Activated naive CD4-positive, alpha-beta T cell (primary cell): ENCODE results near the gene PCDH9.

Source experiments
- DNase-seq, 4 experiments: peaks; one replicate each; lab custom pipeline; 2025; lab: John Stamatoyannopoulos, UW

The PCDH9 gene

DNA sequence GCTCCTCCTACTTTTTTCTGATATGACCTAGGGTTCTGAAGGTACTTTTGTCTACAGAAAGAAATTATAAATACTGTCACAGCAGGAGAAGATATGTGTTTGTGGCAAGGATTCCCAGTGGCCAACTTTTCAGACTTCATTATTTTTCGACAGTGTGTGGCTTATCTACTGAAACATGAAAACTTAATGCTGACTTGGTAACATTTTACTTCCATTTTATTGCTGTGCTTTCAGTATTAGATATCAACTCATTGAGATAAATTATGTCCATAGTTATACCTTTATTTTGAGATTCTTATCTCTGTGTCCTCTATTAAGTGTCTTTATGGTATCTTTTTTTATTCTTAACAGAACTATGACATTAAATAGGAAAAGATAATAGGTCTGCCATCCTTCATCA, 700.0 kb downstream of the PCDH9 start:
- DNase-seq = no peak

DNA sequence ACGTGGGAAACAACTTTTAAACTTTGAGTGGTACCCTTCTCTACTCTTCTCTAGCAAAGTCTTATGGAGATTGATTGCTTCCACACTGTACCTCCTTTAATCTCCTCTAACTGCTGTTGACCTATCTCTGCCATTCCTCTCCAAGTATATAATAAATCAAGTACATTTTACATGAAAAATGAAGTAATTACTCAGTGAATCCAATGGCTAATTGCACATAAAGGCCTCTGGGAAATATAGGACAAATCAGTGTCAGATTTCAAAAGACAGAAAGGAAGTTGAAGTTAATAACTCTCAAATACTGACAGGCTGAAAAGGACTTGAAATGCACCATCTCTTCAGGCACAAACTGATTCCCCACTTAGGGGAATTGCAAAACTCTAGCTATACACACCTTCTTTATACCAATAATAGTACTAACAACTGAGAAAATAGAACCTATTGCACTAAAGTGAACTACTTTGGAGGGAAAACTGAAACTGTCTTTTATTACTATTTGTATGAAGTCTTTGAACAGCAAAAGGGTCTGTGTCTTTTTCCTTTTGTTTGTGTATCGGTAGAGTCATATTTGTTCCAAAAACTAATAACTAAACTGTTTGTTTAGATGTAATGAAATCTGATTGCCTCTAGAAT, 701.1 kb downstream of the PCDH9 start:
- DNase-seq = no peak

DNA sequence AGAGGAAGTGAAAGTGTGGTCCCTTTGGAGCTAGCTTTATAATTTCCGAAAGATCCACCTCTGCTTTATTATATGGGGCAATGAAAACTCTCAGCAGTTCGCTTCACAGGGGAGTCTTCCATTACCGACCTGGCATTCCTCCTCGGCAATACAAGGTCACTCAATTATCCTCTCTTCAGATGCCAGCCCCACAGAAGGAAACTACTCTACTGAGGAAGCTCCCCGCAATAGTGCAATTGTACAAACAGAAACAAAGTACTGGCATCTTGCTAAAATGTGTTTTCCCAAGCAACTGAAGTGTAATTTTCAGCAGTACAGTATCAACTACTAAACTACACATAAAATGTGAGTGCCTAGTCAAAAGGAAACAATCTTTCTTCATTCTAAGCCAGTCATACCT, 702.0 kb downstream of the PCDH9 start:
- no peak for DNase-seq

DNA sequence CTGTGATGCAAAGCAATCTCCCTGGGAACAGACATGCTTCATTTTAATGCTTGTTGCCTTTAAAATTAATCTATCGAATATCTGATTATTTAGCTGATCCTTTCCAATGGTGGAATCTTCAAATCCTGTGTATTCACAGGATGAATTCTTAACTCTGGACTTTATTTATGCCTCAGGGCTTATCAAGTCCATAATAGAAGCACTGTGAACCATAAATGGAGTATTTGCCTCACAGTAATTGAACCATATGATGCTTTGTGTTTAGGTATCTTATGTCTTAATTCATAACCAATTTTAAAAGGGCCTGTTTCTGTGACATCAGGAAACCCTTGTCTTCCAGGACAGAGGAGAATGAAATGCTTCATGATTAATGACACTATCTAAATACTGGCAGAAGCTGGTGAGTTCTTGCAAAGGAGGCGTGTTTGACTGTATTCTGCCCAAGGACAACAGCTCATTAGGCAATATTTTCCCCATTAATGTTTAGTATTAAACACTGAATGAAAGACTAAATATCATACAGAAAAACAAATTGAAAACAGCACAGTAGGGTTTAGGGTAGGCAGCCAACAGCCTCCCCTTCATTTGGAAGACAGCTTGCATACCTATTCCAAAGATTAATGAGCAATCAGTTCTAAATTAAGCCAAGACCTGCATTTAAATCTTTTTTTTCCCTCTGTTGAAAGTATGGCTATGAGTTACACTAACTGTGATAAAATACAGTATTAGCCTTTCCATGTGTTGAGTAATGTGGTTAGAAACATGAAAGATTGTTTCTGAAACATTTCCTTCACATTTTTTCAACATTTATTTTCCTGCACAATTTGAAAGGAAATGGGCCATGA, 709.4 kb downstream of the PCDH9 start:
- no peak for DNase-seq

DNA sequence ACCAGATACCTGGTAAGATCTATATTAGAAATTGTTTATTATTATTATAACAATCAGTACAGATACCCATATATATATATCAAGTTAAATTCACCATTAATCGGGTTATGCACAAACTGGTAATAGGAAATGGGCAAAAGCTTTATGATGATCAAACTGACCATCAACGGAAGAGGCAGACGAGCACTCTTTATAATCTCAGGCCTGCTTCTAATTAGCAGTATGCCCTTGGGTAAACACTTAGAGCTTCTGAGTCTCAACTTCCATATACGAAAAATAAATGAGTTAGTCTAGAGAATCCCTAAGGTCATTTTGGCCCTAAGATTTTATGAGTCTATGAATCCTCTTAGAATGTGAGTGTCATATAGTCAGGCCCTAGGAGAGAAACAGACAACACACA, 710.9 kb downstream of the PCDH9 start:
- no peak for DNase-seq

DNA sequence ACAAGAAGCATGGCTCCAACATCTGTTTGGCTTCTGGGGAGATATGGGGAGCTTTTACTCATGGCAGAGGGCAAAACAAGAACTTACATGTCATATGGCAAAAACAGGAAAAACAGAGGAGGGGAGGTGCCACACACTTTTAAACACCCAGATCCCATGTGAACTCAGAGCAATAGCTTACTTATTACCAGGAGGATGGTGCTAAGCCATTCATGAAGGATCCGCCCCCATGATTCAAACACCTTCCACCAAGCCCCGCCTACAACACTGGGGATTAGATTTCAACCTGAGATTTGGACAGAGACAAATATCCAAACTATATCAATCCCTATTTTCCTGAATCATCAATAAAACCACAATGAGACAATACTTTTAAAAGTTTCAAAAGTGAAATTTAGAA, 712.1 kb downstream of the PCDH9 start:
- DNase-seq = no peak

DNA sequence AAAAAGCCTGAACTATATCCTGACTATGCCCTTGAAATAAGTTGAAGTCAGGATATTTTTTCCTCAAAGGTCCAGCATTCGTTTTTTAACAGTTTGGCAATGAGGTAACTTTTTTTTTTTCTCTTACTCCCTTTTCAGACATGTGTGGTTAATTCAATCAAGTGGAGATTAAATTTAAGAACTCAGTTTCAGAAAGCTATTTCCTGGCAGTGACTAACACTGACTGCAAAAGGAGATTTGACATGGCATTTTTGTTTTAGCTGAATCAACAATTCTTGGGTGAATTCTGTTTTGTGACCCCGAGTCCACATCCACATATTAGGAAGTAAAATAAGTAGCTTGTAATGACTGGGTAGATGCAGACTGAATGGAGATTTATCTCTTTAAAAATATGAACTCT, 716.4 kb downstream of the PCDH9 start:
- no peak for DNase-seq

DNA sequence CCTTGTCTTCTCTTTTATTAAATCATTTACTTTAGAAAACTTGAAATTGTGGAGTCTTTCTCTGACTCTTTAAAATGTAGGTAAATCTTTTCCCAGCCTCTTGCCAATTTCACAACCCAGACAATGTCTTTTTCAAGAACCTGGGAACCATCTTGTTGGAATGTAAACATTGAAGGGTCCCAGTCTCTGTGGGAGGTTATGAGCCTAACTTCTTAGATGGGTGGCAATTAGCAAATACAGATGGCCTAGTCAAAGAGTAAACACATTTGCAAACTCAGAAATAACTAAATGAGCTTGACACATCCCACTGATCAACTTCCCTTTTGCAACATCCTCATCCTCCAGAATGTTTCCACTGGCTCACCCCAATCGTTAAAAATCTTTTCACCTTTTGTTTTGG, 721.0 kb downstream of the PCDH9 start:
- no peak for DNase-seq

DNA sequence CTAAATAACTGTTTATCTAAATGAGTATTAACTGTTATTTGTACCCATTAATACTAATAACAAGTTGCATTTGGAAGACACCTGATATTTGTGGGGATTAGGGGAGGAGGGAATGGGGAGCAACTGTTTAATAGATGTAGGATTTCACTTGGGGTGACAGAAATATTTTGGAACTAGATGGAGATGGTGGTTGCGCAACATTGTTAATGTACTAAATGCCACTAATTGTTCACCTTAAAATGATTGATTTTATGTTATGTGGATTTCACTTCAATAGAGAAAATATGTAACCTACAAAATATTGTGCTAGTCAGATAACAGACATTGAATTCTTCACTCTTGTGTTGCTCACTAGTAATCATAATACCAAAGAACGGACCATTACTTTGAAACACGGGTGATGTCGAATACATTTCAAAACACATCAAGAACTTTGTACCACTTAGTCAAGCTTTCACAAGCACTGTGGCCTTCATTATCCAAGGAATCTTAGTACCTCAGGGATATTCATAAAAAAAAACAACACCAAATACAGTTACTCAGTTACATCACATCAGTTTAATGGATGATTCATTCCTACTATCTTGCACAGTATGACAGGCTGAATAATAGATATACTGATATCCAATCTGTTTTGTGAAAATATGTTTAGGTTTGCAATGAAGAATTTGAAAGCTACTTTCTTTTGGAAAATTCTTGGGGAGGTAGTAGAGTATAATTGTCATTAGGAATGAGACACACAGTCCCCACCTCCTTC, 721.8 kb downstream of the PCDH9 start:
- DNase-seq = no peak

DNA sequence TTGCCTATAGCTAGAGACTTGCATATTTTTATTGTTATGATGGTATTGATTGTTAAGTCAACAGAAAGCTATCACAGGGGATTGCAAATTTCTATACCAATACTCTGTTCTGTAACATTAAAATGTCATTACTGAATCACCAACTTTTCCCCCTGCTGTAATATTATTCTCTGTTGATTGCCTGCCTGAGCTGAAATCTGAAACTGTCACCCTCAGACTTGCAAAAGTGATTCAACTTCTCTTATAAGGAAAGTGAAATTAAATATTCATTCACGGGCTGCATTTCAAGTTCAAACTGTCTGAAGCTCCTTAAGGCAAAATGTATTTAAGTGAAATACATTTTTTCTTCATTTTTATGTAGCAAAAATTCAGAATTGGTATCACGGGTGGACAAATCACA, 723.2 kb downstream of the PCDH9 start:
- DNase-seq = no peak

DNA sequence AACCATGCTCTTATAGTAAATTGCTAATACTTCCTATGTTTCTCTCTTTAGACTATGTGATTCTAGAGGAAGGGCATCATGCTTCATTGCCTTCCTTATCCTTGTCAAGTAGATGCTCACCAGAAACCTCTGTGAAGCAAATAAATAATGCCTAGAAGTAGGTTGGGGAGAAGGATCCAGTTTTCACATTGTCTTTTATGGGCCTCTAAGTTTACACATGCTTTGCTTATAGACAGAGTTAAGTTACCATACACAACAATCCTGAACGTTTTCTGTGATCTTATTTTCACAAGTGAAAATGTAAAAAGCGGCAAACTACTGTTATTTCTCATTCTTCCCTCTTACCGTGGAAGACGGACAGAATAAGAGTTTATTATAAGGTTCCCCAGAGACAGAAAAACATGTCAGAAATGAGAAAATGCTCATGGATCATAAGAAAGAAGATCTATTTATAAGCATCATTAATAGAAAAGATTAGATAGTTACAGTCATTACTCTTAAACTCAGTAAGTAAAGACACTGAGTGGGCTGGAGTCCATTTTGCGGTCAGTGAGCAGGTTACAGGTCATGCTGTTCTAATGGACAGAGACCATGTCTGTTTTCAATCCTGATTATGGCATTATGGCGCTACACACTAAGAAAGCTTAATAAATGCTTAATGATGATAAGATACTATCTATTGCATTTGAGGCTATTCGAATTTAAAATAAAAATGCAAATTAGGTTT, 723.9 kb downstream of the PCDH9 start:
- DNase-seq = no peak

DNA sequence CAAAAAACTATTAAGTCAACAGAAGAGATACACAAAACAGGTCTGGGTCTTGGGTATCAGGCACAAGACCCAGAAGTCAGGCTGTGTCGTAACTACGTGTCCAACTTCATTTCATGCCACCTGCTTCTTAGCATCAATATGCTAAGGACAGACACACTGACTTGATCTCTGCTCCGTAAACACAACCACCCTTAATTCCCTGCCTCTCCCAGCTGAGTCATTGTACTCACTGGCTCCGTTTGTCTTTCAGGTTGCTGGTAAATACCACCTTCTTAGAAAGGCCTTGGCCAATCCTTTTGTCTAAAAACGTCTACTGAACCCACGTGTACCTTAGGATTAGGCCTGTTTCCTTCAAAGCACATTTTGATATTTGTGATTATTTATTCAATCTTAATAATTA, 726.2 kb downstream of the PCDH9 start:
- no peak for DNase-seq

DNA sequence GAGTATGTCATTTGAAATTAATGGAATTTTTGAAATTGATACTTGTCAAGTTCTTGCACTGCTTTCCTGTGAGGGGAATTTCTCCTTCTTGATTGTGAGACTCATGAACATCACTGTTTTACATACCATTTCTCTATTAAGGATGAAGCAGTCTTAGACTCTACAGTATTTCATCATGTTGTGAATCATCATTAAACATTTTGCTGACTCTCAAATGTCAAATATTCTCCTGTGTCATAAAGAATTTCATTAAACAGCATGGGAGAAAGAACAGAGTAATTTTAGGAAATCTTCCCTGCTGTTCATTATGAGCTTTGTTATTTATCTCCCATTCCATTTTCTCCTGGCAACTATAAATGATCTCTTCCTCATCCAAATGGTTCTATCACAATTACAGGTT, 729.0 kb downstream of the PCDH9 start:
- no peak for DNase-seq

DNA sequence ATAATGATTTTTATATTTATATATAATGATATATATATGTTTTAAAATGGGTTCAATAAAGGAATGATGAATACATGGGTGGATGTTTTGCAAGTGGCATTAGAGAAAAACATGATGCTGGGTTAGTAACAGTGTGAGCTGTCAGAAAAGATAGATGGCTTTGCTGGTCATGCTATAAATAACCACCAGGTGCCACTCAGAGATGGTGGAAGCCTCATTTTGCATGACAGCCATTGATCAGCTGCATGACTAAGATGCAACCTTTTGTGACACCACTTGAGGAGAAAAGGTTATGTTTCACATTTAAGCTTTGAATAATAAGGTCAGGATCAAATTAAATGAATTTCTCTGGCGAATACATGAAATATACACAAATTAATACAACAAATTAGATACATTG, 737.7 kb downstream of the PCDH9 start:
- DNase-seq = no peak

DNA sequence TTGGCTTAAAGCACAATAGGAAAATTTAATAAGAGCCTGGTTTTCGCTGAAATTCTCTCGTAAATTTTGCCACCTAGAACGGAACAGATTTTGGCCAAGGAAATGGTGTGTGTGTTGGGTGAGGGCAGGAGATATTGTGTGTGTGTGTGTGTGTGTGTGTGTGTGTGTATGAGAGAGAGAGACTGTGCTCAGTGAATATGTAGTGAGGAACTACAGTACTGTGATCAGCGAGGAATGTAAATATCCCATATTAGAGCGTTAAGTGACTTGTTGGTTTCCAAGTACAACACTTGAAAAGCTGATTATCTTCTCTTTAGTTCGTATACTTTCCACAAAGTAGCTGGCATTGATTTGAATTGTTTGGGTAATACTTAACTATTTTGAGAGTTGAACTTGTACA, 738.9 kb downstream of the PCDH9 start:
- no peak for DNase-seq

DNA sequence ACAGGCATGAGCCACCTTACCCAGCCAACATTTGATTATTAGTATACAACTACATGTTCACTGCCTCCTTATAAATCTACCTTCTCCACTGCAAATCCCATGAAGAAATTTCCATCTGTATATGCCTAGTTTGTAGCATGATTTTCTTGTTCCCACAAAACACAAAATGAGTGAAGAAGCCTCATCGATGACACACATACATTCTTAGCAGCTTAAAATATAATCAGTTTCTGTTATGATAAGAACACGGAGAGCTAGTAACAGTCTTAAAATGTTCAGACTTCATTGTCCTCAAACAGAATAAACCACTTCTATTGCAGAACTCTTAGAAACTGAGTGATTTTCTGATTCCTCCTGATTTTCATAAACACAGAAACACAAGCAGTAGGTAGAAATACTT, 740.5 kb downstream of the PCDH9 start:
- no peak for DNase-seq

DNA sequence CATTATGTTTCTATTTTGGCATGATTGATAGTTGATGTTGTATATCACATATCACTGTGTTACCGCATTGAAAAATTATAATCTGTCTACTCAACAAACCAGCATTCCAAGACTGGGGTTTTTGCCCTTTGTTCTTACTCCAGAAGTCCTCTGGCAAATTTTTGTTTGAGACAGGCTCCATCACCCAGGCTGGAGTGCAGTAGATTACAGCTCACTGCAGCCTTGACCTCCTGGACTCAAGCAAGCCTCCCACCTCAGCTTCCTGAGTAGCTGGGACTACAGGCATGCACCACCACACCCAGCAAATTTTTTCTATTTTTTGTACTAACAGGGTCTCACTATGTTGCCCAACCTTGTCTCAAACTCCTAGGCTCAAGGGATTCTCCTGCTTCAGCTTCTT, 741.0 kb downstream of the PCDH9 start:
- no peak for DNase-seq

DNA sequence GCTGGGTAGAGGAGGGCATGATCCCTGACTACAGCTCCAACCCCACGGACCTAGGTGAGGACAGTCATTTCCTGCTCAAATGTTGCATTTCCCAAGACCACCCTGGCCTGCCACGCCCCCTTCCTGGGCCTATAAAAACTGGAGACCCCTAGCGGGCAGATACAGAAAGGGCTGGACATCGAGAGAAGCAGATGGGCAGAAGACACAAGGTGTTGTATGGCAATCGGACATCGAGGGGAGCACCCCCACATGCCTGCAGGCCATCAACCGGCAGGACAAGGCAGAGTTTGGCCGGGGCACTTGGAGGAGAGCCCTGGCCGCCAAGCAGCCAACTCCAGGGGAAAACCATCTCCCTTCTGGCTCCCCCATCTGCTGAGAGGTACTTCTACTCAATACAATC, 746.4 kb downstream of the PCDH9 start:
- DNase-seq = no peak

DNA sequence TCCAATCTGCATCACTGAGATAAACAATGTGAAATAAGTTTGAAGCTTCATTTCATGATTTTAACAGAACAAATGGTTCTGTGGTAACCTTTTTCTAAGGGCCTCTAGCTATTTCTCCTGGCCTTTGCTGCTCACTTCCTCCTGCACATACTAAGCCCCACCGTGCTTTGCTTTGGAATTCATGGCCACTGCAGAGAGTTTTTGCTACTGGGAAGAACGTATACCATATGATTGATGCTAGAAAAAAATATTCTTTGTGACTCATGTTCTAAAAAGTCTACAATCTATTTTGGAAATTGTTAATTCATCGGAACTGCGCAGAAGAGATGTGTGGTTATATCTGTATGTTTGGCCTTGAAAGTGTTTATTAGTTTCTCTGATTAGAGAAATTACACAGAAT, 747.3 kb downstream of the PCDH9 start:
- DNase-seq = no peak

DNA sequence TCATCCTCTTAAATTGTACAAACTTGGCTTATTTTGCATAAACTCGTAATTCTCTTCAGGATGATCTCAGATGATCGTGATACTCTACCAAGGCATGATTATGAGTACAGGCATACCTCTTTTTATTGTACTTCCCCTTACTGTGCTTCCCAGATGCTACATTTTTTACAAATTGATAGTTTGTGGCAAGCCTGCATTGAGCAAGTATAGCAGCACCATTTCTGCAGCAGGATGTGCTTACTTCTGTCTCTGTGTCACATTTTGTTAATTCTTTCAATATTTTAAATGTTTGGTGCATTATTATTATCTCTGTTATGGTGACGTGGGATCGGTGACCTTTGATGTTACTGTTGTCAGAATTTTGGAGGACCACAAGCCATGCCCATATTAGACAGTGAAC, 752.3 kb downstream of the PCDH9 start:
- DNase-seq = no peak

DNA sequence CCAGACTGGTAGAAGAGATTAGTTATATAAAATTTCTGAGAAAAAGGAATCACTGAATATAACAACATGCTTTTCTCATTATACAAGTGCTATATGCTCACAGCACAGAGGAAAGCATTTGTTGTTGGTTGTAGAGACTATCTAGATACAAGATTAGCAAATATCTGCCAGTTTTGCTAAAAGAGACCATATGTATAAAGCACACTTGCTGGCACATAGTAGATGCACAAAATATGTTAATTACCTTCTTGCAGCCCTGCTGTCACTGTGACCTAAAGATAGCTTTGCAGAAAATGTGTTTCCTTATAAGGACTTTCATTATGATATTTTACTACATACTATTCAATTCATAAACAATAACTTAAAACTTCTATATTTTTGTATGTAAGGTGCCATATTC, 755.1 kb downstream of the PCDH9 start:
- no peak for DNase-seq

DNA sequence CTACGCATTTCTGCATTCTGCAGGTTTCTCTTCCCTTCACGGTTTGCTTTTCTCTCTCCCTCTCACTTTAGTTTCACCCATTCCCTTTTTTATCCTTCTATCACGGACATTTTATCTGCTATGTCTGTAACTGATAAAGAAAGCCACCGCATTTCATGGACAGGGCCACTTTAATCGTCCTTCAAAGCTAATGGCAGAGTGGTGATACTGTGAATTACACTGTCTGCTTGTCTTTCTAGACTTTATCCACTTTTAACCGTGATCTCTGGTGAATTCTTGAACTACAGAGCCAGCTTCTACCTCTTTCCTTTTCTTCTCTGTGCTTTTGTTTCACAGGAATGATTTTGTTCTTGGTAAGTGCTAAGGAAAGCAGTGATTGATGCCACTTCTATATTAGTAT, 760.4 kb downstream of the PCDH9 start:
- no peak for DNase-seq

DNA sequence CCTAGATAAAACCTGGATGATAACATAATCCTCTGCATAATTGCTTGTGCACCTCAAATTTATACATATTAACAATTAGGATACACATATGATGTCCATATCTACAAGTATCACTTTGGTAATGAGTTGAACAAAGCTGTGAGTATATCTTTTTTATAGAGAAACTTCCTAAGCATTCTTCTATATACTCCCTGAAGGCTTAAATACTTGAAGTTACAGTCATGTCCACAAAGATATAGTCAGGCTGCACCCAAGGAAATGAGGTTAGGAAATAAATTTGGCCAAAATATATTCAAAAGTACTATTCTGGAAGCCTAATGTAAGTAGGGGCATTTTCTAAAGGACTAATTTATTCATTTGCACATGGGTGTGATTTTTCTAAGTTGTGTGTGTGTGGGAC, 761.5 kb downstream of the PCDH9 start:
- no peak for DNase-seq
